LHCN-M2 (cell line): Measurements from ENCODE around the gene LEFTY2. TPM values are rescaled to one million over a fixed set of nuclear protein-coding genes. Genes with fewer than 3 reads are reported as not detected.
"Not testable (repeated sequence)": the region's sequence is repeated elsewhere in the genome, so short reads cannot be mapped to it uniquely, and the experiment has no call there.

Source experiments
- DNase-seq: peaks from one replicate; pipeline ENCODE4 v3.0.0-alpha.2; 2012; ENCODE audit warnings: low read depth
- total RNA-seq: library from RNA; depleted of rRNA; stranded (reverse); fragments of >200 nt; gene quantifications from 2 replicates; pipeline ENCODE4 v1.2.3, GENCODE V29; 2014

The LEFTY2 gene
- total RNA-seq, 1 experiment from 2014 or later: not detected

DNA sequence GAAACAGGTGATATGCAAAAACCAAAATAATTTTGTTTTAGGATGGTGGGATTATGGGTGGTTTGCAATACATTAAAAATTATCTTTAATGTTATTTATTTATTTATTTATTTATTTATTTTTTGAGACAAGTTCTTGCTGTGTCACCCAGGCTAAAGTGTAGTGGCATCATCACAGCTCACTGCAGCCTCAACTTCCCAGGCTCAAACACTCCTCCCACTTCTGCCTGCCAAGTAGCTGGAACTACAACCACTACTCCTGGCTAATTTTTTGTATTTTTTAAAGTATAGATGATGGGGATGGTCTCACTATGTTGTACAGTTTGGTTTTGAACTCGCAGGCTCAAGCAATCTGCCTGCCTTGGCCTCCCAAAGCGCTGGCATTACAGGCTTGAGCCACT is 10.5 kb downstream of the LEFTY2 start:
- DNase-seq: no peak

- DNase-seq: not testable (repeated sequence)
Measured at GRCh38 chr1:225929462-225929861, 11.6 kb downstream of the LEFTY2 start.

GRCh38 chr1:225928186-225929175 is 12.5 kb downstream of the LEFTY2 start:
- DNase-seq: no peak

DNA sequence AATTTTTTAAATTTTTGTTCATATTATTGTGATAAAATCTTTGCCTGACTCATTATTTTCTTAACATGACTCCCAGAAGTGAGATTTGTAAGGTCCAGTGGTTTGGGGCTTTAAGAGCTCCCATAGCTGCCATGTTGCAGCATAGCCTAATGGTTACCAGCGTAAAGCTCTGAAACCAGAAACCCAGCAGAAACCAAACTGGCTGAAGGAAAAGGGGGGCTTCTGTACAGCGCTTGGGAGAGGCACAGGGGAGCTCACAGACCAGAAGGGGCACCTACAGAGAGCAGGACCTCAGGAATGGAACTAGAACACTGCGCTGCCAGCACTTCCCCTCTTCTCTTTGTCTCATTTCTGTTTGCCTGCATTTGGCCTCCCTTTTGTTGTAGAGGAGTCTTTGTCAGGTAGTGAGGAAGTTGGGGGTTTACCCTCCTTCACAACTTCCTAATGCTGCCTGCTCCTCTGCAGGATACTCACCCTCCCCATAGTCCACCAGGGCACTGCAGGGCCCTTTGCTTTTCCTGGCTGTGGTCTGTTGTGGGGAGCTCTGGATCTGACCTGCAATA is 14.4 kb downstream of the LEFTY2 start:
- peak; percentile 20 for DNase-seq

DNA sequence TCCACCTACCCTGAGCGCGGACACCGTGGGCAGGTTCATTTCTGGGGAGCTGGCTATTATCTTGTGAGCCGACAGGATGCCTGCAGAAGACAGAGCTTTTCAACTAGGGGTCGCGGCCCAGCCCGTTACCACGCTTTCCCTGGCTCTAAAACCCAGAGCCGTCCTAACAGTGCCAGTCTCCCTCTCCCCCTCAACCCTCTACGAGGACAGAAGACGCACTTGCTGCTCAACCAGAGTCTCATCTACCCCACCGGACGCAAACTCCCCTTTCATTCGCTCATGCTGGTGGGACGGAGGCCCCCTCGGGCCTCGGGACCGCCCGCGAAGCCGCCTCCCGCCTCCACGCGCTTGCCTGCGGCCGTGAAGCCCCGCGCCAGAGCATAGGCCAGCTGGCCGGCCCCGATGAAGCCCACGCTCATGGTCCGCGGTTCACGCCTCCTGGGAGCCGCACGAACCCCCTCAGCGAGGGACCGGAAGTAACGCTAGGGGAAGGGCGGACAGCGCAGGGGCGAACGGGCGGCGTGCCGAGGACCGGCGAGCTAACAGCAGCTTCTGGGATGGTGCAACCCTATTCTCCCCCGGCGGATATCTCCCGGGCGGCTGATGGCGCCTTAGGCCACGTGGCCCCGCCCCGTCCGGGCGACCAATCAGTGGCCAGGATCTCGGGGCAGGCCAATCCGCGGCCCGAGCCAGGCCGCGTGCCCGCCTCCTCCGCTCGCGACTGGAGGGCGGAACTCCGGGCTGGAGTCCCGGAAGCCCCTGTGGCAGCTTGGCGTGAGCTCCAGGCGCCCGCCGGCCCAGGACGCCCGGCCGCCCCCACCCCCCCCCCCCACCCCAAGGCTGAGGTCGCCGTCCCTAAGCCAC is 17.1 kb downstream of the LEFTY2 start, which contains the start of gene PYCR2:
PYCR2 (minus strand) TSS at position 559 of the 864 bp plus-strand sequence; CDS start at position 419, 140 bp downstream.
- peak; percentile 94 for DNase-seq

DNA sequence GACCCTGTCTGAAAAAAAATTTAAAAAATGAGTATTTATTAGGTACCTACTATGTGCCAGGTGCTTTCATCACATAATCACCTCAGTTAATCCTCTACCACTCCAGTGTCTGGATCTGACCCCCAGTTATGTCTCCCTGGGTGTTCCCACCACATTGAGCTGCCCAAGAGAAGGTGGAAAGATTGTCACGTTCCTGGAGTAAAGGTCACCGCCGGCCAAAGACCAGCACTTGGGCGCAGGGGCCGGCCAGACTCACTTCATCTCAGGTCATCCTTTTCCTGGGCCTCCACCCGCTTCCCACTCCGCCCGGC is 17.7 kb downstream of the LEFTY2 start:
- DNase-seq: no peak

DNA sequence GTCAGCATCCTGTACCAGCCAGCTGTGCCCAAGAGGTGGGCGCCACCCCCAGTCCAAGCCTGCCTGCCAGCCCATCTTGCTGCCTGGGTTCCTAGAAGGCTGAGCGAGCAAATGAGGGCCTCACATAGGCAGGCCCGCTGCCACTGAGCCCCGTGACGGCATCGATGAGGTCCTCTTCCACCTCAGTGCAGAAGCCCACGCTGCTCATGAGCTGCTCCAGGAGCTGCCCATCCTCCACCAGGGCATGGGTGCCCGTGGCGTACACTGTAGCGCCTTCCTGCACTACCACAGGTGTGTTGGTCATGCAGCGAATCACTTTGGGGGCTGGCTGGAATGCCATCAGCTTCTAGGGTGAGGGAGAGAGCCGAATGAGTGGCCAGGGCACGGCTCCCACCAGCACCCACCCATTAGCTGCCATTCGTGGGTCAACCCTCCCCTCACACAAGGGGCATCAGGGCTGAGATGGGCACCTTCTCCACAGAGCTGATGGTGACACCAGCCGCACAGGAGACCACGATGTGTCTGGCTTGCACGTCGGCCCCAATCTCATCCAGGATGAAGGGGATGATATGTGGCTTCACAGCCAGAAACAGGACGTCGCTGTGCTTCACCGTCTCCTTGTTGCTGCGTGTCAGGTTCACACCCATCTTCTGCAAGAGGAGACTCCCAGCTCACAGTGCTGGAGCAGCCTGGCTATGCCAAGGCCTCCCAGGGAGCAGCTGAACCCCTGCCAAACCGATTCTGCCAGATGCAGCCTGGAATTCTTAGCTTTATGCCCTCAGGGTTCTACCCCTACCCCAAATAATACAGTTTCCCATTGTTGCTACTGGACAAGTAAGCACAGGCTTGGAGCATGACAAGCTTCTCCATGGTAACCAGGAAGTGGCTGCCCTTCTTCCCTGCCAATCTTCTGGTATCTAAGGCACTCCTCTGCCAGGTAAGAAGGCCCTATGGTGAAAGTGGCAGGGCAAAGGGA is 19.0 kb downstream of the LEFTY2 start:
- DNase-seq: no peak

GRCh38 chr1:225919906-225920305 is 21.1 kb downstream of the LEFTY2 start:
- DNase-seq: no peak

- DNase-seq: no peak
Measured at GRCh38 chr1:225918280-225918679, 22.7 kb downstream of the LEFTY2 start.

- DNase-seq: no peak
Measured at GRCh38 chr1:225917536-225917935, 23.5 kb downstream of the LEFTY2 start.

DNA sequence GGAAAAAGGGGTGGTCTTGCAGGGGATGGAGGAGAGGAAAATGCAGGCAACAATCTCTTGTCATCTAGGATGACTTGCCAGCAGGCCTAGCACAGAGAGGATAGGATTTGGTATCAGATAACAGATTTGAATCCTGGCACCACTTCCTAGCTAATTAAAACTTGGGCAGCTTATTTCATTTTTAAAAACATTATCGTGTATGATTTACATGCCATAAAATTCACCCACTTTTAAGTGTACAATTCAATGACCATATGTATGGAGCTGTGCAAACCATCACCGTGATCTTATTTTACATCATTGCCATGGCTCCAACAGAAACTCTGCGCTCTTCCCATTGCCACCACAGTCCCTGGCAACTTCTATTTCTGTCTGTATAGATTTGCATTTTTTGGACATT is 23.9 kb downstream of the LEFTY2 start:
- no peak for DNase-seq

DNA sequence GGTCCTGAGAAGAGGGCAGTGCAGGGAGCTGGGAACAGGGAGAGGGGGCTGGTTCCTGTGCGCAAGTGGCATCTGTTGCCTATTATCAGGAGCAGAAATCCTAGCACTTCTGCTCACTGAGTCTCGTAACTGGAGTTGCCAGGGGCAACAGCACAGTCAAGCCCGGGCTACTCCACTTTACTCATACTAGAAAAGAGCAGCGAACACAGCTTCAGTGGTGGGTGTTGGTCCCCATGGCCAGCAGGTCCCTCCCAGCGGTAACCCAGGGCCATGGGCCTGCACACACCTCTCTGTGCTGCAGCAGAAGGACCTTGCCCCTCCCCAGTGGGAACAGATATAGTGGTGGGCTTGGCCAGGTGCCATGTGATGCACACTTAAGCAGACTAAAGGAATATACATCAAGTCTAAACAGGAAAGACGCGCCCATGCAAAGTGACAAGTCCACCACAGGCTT is 25.5 kb downstream of the LEFTY2 start:
- no peak for DNase-seq

DNA sequence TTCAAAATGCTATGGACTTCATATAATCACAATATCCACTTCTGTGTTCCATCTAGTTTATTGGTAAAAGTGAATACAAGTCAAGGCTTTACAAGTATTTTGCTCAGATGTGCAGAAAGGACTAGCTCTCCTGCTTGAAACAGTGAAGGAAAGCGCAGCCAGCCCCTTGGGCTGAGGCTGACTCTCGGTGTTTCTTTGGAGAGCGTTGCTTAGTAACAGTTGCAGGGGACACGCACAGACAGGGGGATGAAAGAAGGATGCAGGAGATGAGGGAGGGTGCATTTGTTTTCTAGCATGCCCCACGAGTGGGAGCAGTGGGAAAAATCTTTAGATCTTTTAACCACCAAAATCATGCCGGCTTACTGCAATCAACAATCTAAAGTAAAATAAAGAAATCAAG is 26.1 kb downstream of the LEFTY2 start:
- no peak for DNase-seq

DNA sequence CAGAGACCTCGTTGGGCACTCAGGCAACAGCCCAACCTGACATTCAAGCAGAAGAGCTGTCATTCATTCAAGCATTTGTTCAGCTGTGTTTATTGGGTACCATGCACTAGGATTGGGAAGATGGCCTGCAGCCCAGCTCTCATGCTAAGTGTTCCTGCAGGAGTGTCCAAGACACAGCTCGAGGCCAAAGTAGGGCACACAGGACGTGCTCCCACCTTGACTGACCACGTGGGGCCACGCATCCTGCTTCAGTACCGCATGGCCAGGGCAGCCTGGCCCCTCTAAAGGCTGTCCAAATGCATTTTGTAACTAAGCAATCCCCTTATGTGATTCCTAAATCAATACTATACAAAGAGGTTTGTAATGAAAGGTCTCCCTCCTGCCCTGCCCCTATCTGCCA is 26.6 kb downstream of the LEFTY2 start:
- DNase-seq: no peak

DNA sequence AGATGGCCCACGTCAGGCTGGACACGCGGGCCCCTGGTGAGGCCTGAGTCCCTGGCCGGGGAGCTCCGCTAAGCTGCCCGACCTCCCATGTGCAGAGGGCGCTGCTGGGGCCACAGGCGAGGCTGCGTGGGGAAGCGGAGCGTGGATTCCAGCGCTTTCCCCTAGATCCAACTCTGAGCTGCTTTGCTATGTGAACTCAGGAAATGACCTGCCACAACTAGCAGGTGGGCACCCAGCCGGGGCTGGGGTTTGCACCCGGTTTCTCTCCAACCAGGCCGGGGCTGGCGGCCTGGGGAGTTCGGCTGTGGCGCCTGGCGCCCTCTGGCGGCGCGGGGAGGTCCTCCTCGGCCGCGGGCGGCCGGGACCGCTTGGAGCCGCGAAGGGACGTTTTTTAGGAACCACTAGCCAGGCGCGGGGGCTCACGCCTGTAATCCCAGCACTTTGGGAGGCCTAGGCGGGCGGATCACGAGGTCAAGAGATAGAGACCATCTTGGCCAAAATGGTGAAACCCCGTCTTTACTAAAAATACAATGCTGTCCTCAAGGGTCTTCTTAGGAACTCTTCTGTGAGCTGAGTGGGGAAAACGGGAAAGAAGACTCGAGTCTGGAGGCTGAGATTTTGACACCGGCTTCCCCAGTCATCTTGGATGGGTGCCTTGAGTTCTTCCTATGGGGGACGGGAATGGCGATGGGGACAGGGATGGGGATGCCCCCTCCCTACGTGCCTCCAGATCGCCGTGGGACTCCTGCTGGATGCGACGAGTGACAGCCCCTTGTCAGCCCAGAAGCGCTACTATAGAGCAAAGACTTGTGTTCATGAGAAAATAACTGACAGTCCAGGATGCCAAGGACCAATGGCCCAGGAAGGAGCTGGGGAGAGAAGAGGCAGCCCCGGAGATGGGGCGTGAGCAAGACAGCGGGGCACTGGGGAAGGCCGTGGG is 29.6 kb downstream of the LEFTY2 start:
- DNase-seq: no peak

GRCh38 chr1:225909477-225909876 is 31.5 kb downstream of the LEFTY2 start:
- DNase-seq: no peak

GRCh38 chr1:225908773-225909172 is 32.2 kb downstream of the LEFTY2 start:
- no peak for DNase-seq

DNA sequence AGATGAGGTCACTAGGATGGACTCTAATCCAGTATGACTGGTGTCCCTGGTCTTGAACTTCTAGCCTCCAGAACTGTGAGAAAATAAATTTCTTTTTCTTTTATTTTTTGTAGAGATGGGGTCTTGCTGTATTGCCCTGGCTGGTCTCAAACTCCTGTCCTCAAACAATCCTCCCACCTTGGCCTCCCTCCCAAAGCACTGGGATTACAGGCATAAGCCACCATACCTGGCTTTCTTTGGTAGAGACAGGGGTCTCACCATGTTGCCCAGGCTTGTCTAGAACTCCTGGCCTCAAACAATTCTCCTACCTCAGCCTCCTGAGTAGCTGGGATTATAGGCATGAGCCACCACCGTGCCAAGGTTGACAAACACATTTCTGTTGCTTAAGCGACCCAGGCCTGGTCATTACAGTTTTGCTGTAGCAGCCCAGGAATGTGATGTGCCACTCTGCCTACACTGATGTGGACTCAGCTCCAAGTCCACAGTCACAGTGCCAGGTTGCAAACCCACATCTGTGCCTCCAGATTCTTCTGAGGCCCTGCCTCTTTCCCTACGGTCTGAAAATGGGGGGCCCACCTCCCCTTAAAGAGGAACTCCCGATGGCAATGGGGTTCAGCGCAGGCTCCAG is 32.9 kb downstream of the LEFTY2 start:
- no peak for DNase-seq

GRCh38 chr1:225907341-225907740 is 33.7 kb downstream of the LEFTY2 start:
- DNase-seq: no peak
